GM19395 (cell line): ENCODE results near the gene FAM47E.
"Not testable (repeated sequence)": the region's sequence is repeated elsewhere in the genome, so short reads cannot be mapped to it uniquely, and the experiment has no call there.

Source experiments
- ATAC-seq: cut with Tn5 transposase; IDR thresholded peaks from one replicate; pipeline ENCODE4 v1.9.1; 2021; ENCODE audit warnings: mild to moderate bottlenecking, moderate library complexity; ENCODE audit not compliant: unreplicated experiment

The FAM47E gene

DNA sequence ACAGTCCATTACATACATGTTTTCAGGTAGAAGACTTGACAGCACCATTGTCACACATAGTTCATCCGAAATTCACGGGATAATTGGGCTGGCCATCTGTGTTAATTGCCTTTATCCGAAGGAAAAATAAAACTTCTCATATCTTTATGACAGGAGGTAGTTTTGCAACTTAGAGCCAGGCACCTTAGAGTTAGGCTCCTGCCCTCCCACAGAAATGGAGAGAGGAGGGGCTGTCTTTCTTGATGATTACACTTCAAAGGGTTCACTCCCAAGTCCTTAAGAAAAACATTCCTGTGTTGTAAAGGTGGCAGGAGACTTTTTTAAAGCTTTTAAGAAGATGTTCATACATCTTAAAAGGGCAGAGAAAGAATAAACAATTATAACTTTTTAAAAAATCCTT, 27.4 kb upstream of the FAM47E start:
- ATAC-seq, result no peak

DNA sequence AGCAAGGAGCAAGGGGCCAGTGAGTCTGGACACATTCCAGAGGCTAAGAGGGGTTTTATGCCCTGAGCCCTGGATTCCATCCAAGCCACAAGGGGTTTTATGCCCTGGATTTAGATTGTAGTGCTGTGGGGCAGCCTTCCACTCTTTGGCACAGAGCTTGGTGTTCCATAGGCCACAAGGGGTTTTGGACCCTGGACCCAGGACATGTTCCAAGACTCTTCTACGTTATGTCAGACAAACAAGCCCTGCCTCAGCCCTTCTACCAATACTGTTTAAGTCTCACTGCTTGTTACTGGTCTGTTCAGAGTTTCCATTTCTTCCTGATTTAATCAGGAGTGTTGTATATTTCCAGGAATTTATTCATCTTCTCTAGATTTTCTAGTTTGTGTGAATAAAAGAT, 25.1 kb upstream of the FAM47E start:
- no peak for ATAC-seq

DNA sequence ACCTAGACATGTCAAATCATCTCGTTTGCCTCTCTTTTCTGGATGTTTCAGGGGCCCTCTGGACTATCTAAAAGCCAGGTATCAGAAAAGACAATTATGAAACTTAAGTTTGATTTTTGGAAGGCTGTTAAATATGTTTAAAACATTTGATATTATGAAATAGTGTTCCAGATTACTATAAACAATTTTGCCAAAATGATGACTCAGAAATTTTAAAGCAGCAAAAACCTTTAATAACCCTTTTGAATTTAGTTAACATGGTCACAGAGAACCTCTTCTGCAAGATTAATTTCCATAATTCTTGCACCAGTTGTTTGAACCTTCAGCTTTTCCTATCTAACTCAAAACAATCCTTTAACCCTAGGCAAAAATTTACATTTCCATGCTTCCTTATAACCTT, 18.8 kb upstream of the FAM47E start:
- ATAC-seq, result no peak

DNA sequence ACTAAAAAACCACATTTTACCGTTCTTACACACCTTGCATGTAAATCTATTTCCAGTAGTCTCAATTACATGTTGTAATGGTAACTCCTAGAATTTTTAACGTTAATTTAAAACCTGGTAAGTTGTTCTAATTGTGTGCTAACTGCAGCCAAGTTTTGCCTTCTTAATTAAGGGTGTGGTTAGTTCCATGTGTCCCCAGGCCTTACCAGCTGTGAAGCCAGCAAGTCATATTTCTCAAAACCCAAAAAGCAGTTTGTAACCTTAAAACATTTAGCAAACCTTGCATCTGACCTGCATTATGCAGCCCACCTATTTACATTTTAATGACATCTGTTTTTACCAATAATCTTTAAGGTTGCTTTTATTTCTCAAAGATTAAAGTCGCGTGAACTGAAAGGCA, 18.4 kb upstream of the FAM47E start:
- no peak for ATAC-seq

DNA sequence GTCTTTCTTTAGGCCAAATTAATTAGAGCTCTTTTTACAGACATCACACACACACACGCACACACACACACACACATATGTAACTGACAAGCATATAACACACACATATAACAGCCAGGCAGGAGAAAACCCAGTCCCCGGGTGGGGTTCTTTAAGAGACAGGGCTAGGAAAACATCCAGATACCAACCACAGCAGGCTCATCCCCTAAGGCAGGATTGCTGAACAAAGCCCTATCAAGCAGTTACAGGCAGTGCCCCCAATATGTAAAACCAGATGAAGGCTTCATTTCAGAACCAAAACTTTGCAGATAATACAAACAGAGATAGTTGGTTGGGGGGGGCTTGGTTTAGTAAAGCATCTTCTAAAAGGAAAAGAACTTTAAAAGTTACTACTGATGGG, 18.0 kb upstream of the FAM47E start:
- no peak for ATAC-seq

DNA sequence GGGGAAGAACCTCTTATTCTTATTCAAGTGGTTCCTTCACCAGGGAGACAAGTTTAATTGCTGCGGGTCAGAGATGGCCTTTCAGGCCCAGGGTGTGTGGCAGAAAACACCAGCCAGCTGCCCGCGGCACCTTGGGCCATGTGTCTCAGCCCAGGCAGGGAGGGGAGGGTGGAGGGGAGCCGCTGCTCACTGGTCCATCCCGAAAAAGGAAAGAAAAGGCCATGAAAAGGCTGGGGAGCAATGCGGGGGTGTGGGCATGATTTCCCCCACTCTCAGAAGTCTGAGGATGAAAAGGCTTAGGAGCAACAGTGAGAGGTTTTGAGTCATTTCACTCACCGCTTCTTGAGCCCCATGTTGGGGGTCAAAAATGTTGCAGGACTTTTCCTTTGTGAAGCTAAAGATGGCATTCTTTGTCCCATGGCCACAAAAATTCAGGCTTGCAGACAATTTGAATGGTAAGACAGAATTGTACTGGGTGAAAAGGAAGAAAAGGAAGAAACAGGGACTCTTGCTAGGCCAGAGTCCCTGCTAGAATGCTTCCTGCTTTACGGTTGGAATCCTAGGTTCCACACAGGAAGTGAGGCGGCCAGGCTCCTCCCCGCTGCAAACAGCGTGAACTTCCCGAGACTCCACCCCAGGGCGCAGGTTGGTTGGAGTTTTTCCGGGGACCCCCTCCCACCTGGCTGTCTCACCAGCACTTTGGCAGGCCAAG, 17.4 kb upstream of the FAM47E start:
- no peak for ATAC-seq

DNA sequence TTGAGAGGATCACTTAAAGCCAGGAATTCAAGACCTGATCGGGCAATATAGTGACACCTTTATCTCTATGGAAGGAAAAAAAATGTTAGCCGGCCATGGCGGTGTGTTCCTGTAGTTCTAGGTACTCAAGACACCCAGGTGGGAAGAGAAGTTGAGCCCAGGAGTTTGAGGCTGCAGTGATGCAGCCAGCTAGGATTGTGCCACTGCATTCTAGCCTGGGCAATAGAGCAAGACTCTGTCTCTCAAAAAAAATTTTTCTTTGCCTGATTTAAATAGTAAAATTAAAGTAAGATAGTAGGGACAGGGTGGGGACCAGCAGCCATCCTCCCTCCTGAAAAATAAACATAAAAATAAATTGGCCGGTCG, 16.9 kb upstream of the FAM47E start:
- no peak for ATAC-seq

DNA sequence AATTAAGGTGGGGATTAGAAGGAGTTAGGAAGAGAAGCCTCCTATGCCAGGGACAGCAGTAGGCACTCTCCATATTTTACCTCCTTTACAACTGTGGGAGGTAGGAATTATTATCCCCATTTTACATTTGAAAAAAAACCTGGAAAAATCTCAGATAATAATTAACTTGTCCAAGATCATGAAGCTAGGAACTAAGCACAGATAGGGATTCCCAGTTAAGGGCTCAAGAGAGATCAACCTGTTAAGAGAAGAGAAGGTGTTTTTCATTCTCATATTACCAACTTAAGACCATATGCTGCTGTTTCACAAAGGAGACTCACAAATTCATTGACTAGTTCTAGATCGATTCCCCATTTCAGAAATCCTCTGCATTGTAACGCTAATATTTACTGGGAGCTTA, 16.1 kb upstream of the FAM47E start:
- no peak for ATAC-seq

DNA sequence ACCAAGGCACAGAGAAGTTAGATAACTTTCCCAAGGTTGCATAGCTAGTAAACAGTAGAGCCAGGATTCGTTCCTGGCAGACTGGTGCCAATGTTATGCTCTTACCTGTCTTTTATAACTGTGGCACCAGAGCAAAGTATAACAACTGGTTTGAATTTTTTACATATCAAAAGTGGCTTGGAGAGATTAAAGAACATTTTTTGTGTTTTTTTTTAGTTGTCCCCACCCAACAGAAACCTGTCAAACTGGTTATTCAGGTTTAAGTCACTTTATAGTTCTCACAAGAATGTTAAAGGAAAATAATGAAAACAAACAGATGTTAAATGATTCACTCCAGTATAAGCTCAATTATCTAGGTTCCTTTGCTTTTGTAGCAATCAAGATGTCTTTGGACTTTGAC, 15.6 kb upstream of the FAM47E start:
- no peak for ATAC-seq

DNA sequence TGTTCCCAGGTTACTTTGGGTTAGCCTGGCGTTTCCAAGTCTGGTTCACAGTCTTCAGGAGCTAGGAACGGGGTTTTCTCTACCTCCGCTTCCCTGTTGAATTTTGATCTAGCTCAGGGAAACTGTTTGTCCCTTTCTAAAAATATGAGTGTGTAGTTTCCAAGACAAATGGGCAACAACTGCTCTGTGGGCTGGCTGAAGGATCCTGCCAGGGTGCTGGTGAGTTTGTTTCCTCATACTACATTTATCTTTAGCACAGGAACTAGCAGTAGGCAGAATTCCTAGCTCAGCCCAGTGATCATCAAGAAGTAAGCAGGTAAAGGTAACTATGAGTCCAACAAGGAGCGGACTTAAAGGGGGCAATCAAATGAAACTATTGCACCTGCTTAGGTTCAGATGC, 13.3 kb upstream of the FAM47E start:
- ATAC-seq, result no peak

DNA sequence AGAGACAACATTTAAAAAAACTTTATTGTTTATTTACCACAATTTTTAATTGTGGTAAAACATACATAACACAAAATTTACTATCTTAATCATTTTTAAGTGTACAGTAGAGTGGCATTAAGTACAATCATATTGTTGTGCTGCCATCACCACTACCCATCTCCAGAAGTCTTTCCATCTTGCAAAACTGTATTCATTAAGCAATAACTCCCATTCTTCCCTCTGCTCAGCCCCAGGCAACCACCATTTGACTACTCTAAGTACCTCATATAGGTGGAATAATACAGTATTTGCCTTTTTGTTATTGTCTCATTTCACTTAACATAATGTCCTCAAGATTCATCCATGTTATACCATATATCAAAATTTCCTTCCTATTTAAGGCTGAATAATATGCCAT, 12.8 kb upstream of the FAM47E start:
- ATAC-seq, result no peak

DNA sequence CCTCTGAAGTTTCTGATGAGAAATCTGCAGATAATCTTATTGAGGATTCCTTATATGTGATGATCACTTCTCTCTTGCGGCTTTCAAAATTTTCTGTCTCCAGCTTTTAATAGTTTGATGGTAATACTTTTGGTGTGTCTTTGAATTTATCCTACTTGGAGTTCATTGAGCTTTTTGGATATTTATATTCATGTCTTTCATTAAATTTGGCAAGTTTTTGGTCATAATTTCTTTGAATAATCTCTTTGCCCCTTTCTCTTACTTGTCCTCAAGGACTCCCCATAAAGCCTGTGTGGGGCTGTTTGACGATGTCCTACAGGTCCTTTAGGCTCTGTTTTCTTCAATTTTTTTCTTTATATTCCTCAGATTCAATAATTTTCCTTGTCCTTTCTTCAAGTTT, 11.3 kb upstream of the FAM47E start:
- ATAC-seq, result no peak

DNA sequence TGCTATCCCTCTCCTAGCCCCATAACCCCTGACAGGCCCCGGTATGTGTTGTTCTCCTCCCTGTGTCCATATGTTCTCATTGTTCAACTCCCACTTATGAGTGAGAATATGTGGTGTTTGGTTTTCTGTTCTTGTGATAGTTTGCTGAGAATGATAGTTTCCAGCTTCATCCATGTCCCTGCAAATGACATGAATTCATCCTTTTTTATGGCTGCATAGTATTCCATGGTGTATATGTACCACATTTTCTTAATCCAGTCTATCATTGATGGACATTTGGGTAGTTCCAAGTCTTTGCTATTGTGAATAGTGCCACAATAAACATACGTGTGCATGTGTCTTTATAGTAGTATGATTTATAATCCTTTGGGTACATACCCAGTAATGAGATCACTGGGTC, 7.6 kb upstream of the FAM47E start:
- ATAC-seq, result not testable (repeated sequence)

DNA sequence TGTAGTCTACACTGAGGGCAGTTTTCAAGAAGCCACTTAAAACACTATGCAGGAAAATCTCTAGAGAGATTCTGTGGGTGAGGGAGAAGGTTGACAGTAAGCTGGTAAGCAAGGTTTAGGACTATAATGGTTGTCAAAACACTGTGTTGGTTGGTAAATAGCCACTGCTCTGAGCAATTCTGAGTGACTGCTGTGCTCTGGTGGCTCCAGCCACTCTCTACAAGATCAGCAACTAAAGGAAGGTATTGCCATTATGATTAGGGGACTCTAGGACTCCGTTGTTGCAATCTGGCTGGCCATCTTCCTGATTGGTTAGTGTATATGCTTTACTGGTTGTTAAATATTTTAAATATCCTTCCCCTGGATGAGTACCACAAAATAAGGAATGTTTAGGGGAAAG, 5.5 kb upstream of the FAM47E start:
- no peak for ATAC-seq

DNA sequence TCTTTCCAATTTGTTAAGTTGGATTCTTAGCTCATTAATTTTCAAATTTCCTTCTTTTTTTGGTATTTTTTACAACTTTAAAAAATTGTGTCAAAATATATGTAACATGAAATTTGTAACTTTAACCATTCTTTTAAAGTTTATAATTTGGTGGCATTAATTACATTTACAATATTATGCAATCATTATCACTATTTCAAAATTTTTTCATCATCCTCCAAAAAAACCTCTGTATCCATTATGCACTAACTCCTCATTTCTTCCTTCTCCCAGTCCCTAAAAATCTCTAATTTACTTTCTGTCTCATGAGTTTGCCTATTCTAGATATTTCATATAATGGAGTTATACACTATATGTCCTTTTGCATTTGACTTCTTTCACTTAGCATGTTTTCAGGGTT, 4.7 kb upstream of the FAM47E start:
- no peak for ATAC-seq

DNA sequence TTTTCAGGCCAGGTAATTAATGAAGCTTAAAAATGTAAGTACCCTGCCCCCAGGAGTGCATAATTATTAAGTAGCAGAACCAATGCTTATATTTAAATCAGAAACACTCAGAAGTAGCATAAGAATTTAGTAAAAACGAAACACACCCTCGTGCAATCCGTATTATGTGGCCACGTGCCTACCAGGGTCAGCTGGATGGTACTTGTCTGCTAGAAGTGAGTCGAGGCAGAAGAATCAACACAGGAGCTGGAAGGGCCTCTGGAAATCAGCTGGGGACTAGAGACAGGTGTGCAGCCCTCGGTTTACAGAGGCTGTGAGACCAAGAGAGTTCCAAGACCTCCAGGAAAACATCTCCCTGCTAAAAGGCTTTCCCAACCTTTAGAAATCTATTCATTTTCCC, 559 bp upstream of the FAM47E start:
- ATAC-seq, result no peak

DNA sequence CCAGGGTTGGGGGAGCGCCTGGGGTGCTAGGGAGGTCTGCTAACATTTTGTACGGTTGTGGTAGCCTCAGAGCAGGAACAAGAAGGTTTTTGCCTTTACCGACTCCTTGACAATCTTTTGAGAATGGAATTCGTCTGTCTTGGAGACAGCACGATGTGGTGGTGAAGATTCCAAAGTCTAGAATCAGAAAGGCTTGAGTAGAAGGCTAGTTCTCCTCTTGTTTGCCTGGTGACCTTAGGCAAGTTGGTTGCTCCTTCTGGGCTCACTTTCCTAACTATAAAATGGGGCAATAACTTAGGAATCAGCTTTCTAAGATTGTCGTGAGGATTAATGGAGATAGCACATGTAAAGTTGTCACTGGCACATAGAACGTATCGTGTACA, 741 bp downstream of the FAM47E start:
- ATAC-seq, result no peak

DNA sequence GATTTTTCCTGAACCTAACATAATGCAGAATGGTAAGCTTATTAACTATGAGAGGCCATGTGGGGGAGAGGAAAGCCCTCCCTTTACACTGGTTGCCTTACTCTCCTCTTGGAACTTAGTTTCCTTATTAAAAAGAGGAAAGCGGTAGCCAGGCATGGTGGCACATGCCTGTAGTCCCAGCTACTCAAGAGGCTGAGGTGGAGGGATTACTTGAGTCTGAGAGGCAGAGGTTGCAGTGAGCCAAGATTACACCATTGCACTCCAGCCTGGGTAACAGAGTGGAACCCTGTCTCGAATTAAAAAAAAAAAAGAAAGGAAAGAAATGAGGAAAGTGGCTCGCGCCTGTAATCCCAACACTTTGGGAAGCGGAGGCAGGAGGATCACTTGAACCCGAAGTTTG, 2.0 kb downstream of the FAM47E start:
- no peak for ATAC-seq

DNA sequence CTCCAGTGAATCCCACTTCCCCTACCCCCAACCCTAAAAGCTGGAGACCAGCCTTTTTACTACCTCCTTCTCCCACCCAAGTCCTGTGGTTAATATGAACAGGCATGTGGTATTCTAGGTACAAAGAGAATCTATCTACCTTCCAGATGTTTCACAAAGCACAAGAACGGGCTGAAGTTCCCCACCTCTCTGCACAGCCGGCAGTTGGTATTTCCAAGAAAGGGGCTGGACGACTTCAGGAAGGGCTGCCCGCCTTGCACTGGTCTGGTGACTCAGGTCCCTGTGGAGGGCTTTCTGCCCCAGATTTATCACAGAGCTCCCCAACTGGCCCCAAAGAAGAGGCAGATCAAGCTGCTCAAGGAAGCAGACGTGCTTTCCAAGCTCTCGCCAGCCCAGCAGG, 4.5 kb downstream of the FAM47E start:
- no peak for ATAC-seq

DNA sequence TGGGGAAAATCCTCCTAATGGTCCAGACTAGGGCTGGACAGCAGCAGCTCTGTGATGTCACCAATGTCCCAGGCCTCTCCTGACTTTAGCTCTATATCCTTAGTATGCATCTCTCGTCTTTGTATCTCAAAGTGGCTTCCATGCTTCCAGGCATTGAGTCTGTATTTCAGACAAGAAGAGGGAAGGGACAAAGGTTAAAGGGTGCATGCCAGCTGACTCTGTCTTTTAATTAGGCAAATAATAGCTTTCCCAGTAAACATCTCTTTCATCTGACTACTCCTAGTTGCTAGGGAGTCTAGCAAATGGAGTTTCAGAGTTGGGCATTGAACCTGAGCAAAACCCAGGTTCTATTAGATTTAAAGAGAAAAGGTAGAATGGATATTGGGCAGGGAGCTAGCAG, 5.4 kb downstream of the FAM47E start:
- no peak for ATAC-seq

DNA sequence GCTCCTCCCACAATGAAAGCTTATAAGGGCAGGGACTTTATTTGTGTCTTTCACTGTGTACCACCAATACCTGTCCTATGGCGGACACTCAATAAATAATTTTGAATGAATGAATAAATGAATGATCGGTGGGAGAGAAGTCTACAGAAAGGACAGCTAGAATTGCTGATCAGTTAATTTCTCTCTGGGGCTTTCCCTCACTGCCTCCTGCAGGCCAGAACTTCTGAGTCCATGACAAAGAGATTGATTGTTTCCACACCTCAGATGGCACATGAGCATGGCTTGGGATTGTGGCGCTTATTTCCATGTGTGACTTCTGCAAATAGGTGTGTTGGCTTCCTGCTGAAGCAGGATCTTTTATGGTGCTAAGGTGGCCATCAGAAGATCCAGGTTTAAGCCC, 6.3 kb downstream of the FAM47E start:
- ATAC-seq, result no peak

DNA sequence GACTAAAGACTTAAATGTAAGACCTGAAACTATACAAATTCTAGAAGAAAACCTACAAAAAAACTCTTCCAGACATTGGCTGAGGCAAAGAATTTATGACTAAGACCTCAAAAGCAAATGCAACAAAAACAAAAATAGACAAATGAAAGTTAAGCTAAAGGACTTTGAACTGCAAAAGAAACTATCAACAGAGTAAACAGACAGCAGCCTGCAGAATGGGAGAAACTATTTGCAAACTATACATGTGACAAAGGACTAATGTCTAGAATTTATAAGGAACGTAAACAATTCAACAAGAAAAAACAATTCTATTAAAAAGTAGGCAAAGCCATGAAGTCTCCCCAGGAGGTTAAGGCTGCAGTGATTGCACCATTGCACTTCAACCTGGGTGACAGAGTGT, 9.1 kb downstream of the FAM47E start:
- no peak for ATAC-seq

DNA sequence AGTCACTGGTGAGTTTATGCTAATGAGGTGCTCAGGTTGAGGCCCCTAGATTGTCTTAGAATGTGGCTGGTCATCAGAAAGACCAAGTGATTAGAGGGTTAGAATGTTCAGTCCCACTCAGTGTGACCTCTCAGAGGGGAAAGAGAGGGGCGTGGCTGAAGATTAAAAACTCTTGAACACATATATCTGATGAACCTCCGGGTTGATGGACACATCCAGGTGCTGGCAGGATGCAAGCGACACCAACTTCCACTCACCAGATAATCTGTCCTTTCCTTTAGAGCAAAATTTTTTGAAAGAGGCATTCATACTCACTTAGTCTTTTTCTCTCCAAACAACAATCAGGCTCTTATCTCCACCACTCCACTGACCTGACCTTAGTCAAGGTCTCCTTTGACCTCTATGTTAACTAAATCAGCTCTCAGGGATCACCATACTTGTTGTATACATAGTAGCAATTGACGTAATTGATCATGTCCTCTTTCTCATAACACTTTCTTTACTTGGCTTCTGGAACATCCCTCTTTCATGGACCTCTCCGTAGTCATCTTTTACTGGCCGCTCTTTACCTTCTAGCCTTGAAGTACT, 14.2 kb downstream of the FAM47E start:
- no peak for ATAC-seq
